Activated CD4-positive, alpha-beta T cell treated with anti-CD3 and anti-CD28 coated beads, Interleukin-2, amount 10 ng/mL, durations not matched to agents 24 days and 14 days (primary cell): ENCODE results near the gene HTT. TPM values are rescaled to one million over a fixed set of nuclear protein-coding genes. Genes with fewer than 3 reads are reported as not detected.
"Not testable (repeated sequence)": the region's sequence is repeated elsewhere in the genome, so short reads cannot be mapped to it uniquely, and the experiment has no call there.

Experiments used
- DNase-seq: peaks from one replicate; pipeline ENCODE4 v3.0.0; 2022
- H3K27ac Mint-ChIP-seq: one replicate; pipeline ENCODE4 v1.8.0; 2022; ENCODE audit warnings: mild to moderate bottlenecking, mixed read lengths
- H3K27me3 Mint-ChIP-seq: one replicate; pipeline ENCODE4 v1.8.0; 2022; ENCODE audit warnings: mixed read lengths
- H3K36me3 Mint-ChIP-seq: one replicate; pipeline ENCODE4 v1.8.0; 2022; ENCODE audit warnings: low read depth, mild to moderate bottlenecking, mixed read lengths
- H3K4me1 Mint-ChIP-seq: one replicate; pipeline ENCODE4 v1.8.0; 2021; ENCODE audit warnings: mixed read lengths
- H3K4me3 Mint-ChIP-seq: one replicate; pipeline ENCODE4 v1.8.0; 2022; ENCODE audit warnings: mild to moderate bottlenecking, moderate library complexity, mixed read lengths
- H3K9me3 Mint-ChIP-seq: one replicate; pipeline ENCODE4 v1.8.0; 2021; ENCODE audit warnings: mixed read lengths
- intact Hi-C: fragments of 100-400 bp; cut with micrococcal nuclease; formaldehyde crosslinking; loops from one replicate; pipeline ENCODE4 v1.15.1; 2023
- total RNA-seq: library from RNA; stranded (reverse); gene quantifications from 2 replicates; pipeline ENCODE4 v1.2.3, GENCODE V29; 2022

Gene HTT
- total RNA-seq, 1 donor from 2014 or later: 70.6 TPM

DNA sequence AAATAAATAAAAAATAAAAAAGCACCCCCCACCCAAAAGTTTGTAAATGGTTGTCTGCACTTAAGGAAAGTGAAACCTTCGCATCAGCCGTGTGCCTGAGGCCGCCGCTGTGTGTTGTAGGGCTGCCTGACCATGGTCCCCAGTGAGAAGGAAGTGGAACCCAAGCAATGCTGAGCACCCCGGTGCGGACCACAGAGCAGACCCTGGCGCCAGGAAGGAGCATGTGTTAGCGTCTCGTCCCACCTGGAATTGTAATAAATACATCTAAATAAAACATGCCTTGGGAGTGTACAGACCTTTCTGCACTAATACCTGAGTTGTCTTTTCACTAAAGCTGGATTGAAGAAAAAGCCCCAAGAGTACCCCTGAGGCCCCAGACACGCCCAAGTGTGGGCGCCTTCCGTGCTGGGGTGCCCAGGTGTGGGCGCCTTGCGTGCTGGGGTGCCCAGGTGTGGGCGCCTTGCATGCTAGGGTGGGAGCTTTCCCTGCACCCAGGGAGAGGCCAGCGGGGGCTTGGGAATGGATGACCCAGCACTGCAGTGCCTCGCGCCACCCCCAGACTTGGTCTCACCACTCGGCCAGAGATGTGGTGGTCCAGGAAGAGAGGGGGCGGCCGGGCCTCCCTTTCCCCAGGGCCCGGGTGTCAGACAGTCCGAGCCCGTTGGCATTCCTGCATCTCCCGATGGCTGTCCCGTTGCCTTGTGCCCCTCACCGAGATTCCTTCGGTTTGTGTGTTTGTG, 33.9 kb upstream of the HTT start:
- H3K9me3 Mint-ChIP-seq: peaks cover 5% of the 10 kb centered on the region
- DNase-seq: no peak
- peak overlapping the region; percentile 89 for H3K27ac Mint-ChIP-seq
- intact Hi-C loops: loop anchor here (10.0 kb wide), 1 partner anchor 296 kb away; no protein-coding TSS in a partner anchor
- peaks cover 4% of the 10 kb centered on the region for H3K36me3 Mint-ChIP-seq
- peak overlapping the region; percentile 86 for H3K4me3 Mint-ChIP-seq
- H3K27me3 Mint-ChIP-seq: peaks cover 10% of the 10 kb centered on the region
- peaks cover 54% of the 10 kb centered on the region for H3K4me1 Mint-ChIP-seq

DNA sequence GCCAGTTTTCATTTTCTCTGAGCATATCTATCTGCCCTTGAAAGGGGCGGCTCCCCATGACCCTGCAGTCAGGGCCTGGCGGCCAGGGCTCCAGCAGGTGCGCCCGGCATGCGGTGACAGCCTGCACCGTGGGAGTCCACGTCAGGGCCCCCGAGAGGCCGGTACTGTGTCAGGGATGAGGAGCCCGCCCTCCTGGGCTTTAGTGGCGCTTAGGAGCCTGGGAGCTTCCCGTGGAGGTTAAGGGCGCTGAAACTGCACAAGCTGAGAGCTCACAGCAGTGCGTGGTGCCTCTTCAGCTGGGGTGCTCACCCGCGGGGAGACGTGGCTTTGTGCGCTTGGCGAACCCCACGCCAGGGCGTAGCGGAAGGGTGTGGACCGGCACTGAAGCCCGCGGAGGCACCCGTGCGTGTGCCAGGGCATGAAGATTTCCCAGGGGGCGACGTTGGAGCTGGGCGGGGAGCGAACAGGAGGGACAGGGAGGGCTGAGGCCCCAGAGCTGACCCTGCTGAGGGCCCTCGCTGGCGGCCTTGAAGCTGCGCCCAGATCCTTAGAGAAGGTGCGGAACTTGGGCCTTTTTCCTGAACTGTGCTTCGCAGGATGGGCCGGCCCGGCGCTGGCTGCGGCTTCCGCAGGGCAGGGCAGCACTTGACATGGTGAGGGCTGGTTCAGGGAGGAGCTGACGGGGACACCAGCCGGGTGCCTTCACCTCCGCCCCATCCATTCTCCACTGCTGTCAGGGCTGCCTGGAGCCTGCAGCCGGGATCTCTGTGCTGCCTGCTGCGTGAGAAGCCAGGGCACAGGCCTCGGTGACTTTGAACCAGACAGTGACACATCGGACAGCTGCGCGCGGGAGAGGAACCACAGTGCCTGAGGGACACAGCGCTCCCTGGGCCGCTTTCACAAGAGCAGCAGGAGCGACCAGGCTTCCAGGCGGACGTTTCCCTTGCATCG, 33.0 kb upstream of the HTT start:
- Mint-ChIP-seq H3K27me3 (peaks cover 6% of the 10 kb centered on the region), H3K4me3 (peak overlapping the region; percentile 86), H3K4me1 (peaks cover 61% of the 10 kb centered on the region), H3K36me3 (peaks cover 6% of the 10 kb centered on the region), H3K9me3 (peaks cover 7% of the 10 kb centered on the region), H3K27ac (peak overlapping the region; percentile 89)
- intact Hi-C loops: loop anchor here (10.0 kb wide), 1 partner anchor 297 kb away; no protein-coding TSS in a partner anchor
- peak; percentile 84 for DNase-seq

DNA sequence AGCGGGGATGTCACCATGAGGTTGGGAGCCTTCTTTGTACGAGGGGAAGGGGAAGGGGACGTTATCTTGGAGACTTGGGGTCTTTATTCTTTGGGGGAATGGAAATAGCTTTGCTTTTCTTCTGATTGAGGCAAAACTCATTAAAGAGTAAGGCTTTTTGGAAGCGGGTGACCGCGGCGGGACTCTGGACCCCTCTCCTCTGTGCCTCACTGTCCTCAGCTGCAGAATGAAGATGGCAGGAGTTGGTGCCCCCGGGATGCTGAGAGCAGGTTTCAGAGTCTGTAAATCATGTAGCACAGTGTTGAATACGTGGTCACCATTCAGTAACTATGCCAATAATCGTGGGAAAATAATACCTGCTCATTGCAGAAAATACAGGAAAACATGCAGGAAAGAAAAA, 32.3 kb upstream of the HTT start:
- peaks cover 6% of the 10 kb centered on the region for H3K36me3 Mint-ChIP-seq
- H3K27me3 Mint-ChIP-seq: peaks cover 3% of the 10 kb centered on the region
- H3K27ac Mint-ChIP-seq: peak overlapping the region; percentile 89
- H3K4me3 Mint-ChIP-seq: peak overlapping the region; percentile 86
- peaks cover 7% of the 10 kb centered on the region for H3K9me3 Mint-ChIP-seq
- intact Hi-C loops: loop anchor here (10.0 kb wide), 1 partner anchor 297 kb away; no protein-coding TSS in a partner anchor
- peaks cover 58% of the 10 kb centered on the region for H3K4me1 Mint-ChIP-seq
- no peak for DNase-seq

DNA sequence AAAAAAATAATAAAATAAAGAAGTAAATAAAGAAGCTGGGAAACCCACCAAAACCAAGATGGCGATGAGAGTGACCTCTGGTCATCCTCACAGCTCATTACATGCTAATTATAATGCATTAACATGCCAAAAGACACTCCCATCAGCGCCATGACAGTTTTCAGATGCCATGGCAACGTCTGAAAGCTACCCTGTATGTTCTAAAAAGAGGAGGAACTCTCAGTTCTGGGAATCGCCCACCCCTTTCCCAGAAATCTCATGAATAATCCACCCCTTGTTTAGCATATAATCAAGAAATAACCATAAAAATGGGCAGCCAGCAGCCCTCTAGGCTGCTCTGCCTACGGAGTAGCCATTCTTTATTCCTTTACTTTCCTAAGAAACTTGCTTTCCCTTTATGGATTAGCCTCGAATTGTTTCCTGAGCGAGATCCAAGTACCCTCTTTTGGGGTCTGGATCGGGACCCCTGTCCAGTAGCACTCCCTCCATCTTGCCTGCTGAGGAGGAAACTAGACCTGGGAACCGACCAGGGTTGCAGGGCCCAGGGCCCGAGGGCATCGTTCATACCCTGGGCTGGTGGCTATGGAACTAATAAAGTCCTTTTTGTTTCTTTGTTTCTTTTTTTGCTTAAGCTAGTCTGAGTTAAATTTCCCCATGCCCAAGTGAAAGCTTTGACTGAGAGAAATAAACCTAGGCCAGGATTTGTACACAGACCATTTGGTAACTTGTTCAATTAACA, 31.0 kb upstream of the HTT start:
- peaks cover 57% of the 10 kb centered on the region for H3K4me1 Mint-ChIP-seq
- intact Hi-C loops: loop anchor here (10.0 kb wide), 1 partner anchor 299 kb away; no protein-coding TSS in a partner anchor
- no peaks in the 10 kb centered on the region for H3K27me3 Mint-ChIP-seq
- DNase-seq: no peak
- no peak overlapping the region for H3K4me3 Mint-ChIP-seq
- peaks cover 6% of the 10 kb centered on the region for H3K36me3 Mint-ChIP-seq
- peaks cover 7% of the 10 kb centered on the region for H3K9me3 Mint-ChIP-seq
- H3K27ac Mint-ChIP-seq: no peak overlapping the region

DNA sequence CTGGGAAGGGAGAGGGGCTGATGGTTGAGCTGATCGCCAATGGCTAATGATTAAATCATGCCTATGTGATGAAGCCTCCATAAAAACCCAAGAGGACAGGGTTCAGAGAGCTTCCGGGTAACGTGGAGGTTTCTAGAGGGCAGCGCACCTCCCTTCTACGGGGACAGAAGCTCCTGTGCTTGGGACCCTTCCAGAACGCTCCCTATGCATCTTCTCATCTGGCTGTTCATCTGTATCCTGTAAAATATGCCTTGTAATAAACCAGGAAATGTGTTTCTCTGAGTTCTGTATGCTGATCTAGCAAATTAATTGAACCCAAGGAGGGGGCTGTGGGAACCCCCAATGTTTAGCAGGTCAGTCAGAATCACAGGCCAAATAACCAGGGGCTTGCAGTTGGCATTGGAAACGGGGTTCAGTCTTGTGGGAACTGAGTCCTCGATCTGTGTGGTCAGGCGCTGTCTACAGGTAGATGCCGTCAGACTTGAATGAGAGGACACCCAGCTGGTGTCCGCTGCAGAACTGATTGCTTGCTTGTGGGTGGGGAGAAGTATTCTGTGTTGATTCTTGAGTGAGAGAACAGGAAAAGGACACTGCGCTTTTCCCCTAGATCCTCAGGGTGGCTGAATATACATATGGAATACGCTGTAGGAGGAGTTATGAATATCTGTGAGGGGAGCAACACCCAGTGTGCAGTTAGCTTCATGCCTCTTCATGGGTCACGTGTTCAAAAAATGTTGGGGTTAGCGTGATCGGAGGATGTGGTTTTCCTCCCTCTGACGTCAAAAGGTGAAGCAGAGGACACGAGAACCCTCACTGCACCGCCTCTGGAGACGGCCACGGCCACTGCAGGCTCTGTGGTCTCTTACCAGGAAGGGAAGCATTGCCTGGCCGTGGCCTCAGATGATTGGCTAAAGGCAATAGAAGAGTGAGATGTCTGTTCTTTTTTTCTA, 29.3 kb upstream of the HTT start:
- peak; percentile 95 for DNase-seq
- intact Hi-C loops: loop anchor here (1.0 to 10.0 kb wide), 2 partner anchors 8 to 300 kb away; no protein-coding TSS in a partner anchor
- Mint-ChIP-seq H3K27ac (peak overlapping the region; percentile 85), H3K36me3 (peaks cover 6% of the 10 kb centered on the region), H3K9me3 (peaks cover 7% of the 10 kb centered on the region), H3K4me1 (peaks cover 54% of the 10 kb centered on the region), H3K27me3 (peaks cover 5% of the 10 kb centered on the region), H3K4me3 (peak overlapping the region; percentile 71)

DNA sequence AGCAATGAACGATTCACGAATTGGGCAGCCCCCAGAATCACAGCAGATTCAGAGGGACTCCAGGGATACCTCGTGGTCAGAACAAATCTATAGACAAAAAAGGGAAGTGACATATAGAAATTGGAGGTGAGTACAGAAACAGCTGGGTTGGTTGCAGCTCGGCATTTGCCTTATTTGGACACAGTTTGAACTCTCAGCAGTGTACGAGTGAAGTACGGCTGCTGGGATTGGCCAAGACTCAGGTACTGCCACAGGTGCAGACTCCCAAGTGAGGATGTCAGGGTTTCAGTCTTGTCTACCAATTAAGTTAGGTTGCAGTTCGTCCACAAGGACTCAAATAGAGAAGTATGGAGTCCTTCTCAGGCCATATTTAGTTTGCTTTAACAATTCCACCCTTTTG, 28.3 kb upstream of the HTT start:
- Mint-ChIP-seq H3K4me3 (no peak overlapping the region), H3K4me1 (peaks cover 49% of the 10 kb centered on the region), H3K9me3 (peaks cover 7% of the 10 kb centered on the region), H3K27ac (no peak overlapping the region), H3K36me3 (peaks cover 6% of the 10 kb centered on the region), H3K27me3 (peaks cover 5% of the 10 kb centered on the region)
- no peak for DNase-seq
- intact Hi-C loops: loop anchor here (10.0 kb wide), 1 partner anchor 301 kb away; no protein-coding TSS in a partner anchor

DNA sequence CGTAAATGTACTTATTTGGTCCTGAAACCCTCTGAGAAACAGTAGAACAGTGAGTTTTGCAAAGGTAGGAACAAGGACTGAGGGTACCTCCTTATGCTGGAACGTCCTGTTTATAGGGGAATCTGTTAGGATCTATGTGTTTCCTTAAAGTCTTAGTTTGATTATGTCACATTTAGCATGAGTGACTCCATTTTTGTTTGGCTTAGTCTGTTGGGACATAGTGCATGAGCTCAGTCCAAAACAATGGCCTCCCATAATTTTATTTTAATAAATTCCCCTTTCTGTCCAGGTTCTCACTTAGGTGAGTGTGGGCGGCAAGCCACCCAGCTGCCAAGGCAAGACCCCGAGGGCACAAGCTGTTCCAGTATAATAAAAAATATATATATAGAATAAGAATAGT, 27.9 kb upstream of the HTT start:
- peaks cover 7% of the 10 kb centered on the region for H3K9me3 Mint-ChIP-seq
- H3K4me1 Mint-ChIP-seq: peaks cover 47% of the 10 kb centered on the region
- intact Hi-C loops: loop anchor here (1.0 to 10.0 kb wide), 6 partner anchors 28 to 302 kb away; partner anchors contain the start of genes HTT and HTT-AS

DNA sequence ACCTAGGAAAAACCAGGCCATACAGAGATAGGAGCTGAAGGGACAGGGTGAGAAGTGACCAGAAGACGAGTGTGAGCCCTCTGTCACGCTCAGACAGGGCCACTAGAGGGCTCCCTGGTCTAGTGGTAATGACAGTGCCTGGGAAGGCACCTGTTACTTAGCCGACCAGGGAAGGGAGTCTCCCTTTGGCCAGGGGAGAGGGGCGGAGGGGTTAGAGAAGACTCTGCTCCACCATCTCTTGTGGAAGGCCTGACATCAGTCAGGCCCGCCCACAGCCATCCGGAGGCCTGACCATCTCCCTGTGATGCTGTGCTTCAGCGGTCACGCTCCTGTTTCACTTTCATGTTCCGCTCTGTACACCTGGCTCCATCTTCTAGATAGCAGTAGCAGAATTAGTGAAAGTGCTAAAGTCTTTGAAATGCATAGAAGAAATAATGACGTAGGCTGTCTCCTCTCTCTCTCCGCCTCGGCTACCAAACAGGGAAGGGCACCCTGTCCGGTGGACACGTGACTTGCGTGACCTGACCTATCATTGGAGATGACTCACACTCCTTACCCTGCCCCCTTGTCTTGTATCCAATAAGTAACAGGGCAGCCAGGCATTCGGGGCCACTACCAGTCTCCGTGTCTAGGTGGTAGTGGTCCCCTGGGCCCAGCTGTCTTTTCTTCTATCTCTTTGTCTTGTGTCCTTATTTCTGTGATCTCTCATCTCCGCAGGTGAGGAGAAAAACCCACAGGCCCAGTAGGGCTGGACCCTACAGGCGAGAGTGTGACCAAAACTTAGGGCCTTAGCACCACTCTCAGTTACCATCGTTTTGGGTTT, 26.8 kb upstream of the HTT start:
- Mint-ChIP-seq H3K36me3 (peaks cover 6% of the 10 kb centered on the region), H3K27me3 (peaks cover 10% of the 10 kb centered on the region), H3K4me3 (peak overlapping the region; percentile 60), H3K27ac (peak overlapping the region; percentile 68), H3K4me1 (peaks cover 38% of the 10 kb centered on the region), H3K9me3 (peaks cover 7% of the 10 kb centered on the region)
- peak; percentile 95 for DNase-seq
- intact Hi-C loops: loop anchor here (1.0 to 10.0 kb wide), 6 partner anchors 27 to 303 kb away; partner anchors contain the start of genes HTT and HTT-AS

More for the DNA sequence above, 27.9 kb upstream of the HTT start:
- Mint-ChIP-seq H3K4me3 (no peak overlapping the region), H3K27ac (no peak overlapping the region), H3K36me3 (peaks cover 6% of the 10 kb centered on the region), H3K27me3 (peaks cover 6% of the 10 kb centered on the region)
- no peak for DNase-seq

DNA sequence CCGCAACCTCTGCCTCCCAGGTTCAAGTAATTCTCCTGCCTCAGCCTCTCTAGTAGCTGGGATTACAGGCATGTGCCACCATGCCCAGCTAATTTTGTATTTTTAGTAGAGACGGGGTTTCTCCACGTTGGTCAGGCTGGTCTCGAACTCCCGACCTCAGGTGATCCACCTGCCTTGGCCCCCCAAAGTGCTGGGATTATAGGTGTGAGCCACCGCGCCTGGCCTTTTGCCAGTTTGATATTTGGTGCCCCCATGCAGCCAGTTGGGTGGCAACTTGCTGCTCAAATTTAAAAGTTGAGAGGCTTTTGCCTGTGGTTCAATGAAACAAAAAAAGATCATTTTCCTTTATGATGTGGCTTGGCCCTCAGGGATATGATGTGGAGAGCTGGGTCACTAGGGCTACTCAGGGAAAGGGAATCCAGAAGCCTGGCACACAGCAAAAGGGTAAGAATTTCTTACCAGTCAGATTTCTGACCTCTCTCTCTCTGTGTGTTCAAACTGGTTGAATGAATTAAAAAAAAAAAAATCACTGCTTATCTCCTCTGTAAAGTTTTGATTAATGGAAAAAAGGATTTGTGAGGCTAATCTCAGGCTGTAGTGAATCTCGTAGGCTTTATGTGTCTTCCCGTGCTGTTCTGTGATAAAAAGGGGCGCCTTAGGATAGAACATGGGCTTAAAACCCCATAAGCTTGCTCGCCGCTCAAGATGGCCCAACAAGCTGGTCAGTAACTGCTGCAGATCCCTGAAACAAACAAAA, 23.2 kb upstream of the HTT start:
- H3K4me3 Mint-ChIP-seq, DNase-seq, H3K9me3 Mint-ChIP-seq, H3K36me3 Mint-ChIP-seq, H3K27ac Mint-ChIP-seq, intact Hi-C loops, H3K27me3 Mint-ChIP-seq: not testable (repeated sequence)
- peaks cover 13% of the 10 kb centered on the region for H3K4me1 Mint-ChIP-seq

DNA sequence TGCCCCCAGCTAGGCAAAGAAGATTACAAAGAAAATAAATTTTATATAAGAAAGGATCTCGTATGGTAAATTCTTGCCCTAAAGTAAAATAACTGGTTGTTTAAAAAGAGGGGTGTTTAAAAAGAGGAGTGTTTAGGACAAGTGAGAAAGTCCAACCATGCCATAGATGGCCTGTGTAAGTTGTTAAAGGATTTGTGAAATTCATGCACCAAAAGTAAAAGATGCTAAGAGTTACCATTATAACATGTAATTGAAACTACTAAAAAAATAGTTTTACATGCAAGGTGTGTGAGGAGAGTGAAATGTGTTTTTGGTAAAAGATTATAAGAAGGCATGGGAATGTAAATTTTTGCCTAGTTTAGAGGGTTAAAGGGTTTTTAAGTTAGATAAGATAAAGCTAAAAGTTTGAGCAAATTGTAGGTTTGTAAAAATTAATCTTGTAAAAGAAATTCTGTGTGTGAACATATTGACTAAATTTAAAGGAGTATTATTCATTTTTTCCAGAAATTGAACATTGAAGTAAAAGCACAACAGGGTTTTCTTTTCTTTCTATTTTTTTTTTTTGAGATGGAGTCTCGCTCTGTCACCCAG, 20.2 kb upstream of the HTT start:
- DNase-seq: no peak
- intact Hi-C loops: no loop called here
- Mint-ChIP-seq H3K4me3 (no peak overlapping the region), H3K27ac (no peak overlapping the region), H3K4me1 (no peaks in the 10 kb centered on the region), H3K36me3 (peaks cover 9% of the 10 kb centered on the region), H3K27me3 (peaks cover 6% of the 10 kb centered on the region), H3K9me3 (no peaks in the 10 kb centered on the region)

DNA sequence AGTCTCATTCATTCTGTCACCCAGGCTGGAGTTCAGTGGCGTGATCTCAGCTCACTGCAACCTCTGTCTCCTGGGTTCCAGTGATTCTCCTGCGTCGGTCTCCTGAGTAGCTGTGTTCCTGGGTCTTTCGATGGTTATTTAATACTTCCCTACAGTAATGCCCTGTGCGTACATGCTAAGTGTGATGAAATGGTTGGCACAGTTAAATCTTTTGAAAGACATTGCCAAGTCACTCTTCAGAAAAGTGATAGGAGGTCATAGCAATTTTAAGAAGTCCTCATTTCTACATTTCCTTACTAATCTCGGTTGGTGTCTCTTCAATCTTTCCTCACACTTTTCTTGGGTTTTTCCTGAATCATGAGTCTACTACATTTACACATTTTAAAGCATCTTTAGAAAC, 14.5 kb upstream of the HTT start:
- DNase-seq: no peak
- H3K4me3 Mint-ChIP-seq: no peak overlapping the region
- H3K4me1 Mint-ChIP-seq: no peaks in the 10 kb centered on the region
- peaks cover 10% of the 10 kb centered on the region for H3K27me3 Mint-ChIP-seq
- no peak overlapping the region for H3K27ac Mint-ChIP-seq
- intact Hi-C loops: no loop called here
- H3K9me3 Mint-ChIP-seq: no peaks in the 10 kb centered on the region
- H3K36me3 Mint-ChIP-seq: peaks cover 5% of the 10 kb centered on the region
